Keratinocyte (primary cell): ENCODE measurements around the gene GNG13. TPM values are rescaled to one million over a fixed set of nuclear protein-coding genes. Genes with fewer than 3 reads are reported as not detected.

Source experiments
- DNase-seq: peaks from one replicate; pipeline ENCODE4 v3.0.0-alpha.2; 2011; ENCODE audit warnings: low read depth, missing footprints, low spot score
- FAIRE-seq: peaks from 2 replicates; lab custom pipeline; 2011; peaks lifted over from hg19 to GRCh38; lab: Jason Lieb, UNC
- H2AFZ ChIP-seq: 2 replicates; pipeline ENCODE4 v1.6.0; 2012; ENCODE audit warnings: low read length, control low read depth, inconsistent platforms; ENCODE audit not compliant: control insufficient read depth
- H3K27ac ChIP-seq: 2 replicates; pipeline ENCODE4 v1.5.1; 2011; ENCODE audit warnings: low read length; ENCODE audit not compliant: control insufficient read depth, insufficient read depth
- H3K27me3 ChIP-seq: 3 replicates; pipeline ENCODE4 v1.6.0; 2011; ENCODE audit warnings: low read length; ENCODE audit not compliant: control insufficient read depth, insufficient read depth; ENCODE audit errors: extremely low read depth
- H3K36me3 ChIP-seq, 2 experiments: 2 replicates in 1 of 2; 3 replicates in 1 of 2; pipeline ENCODE4 v1.5.1; 2011; ENCODE audit warnings: low read length in 2 of 2, mild to moderate bottlenecking in 1 of 2; ENCODE audit not compliant: control insufficient read depth in 2 of 2, insufficient read depth in 2 of 2; ENCODE audit errors: extremely low read depth in 1 of 2
- H3K4me1 ChIP-seq: 3 replicates; pipeline ENCODE4 v1.5.1; 2011; ENCODE audit warnings: low read length; ENCODE audit not compliant: control insufficient read depth, insufficient read depth; ENCODE audit errors: extremely low read depth
- H3K4me2 ChIP-seq: 3 replicates; pipeline ENCODE4 v1.6.0; 2011; ENCODE audit warnings: low read depth, low read length; ENCODE audit not compliant: control insufficient read depth, insufficient read depth; ENCODE audit errors: extremely low read depth
- H3K4me3 ChIP-seq, 3 experiments: fragments of 200-600 bp in 1 of 3; sonication (generic) in 1 of 3; 2 replicates in 2 of 3; 3 replicates in 1 of 3; pipeline ENCODE4 v1.5.1; 2011 to 2016; ENCODE audit warnings: low read length in 3 of 3, mild to moderate bottlenecking in 3 of 3, control low read depth in 2 of 3, inconsistent platforms in 1 of 3, low read depth in 1 of 3, mixed read lengths in 1 of 3, mixed run types in 1 of 3, moderate library complexity in 1 of 3; ENCODE audit not compliant: control insufficient read depth in 2 of 3, insufficient read depth in 2 of 3; ENCODE audit errors: extremely low read depth in 1 of 3
- H3K79me2 ChIP-seq: 2 replicates; pipeline ENCODE4 v1.6.0; 2012; ENCODE audit warnings: low read length; ENCODE audit not compliant: control insufficient read depth, insufficient read depth
- H3K9ac ChIP-seq: 3 replicates; pipeline ENCODE4 v1.6.0; 2011; ENCODE audit warnings: low read length; ENCODE audit not compliant: control insufficient read depth, insufficient read depth; ENCODE audit errors: extremely low read depth
- H3K9me1 ChIP-seq: 3 replicates; pipeline ENCODE4 v1.6.0; 2011; ENCODE audit warnings: low read length; ENCODE audit not compliant: control insufficient read depth, insufficient read depth; ENCODE audit errors: extremely low read depth
- H3K9me3 ChIP-seq: 2 replicates; pipeline ENCODE4 v1.5.1; 2012; ENCODE audit warnings: low read depth, low read length; ENCODE audit not compliant: control insufficient read depth
- H4K20me1 ChIP-seq: 3 replicates; pipeline ENCODE4 v1.6.0; 2011; ENCODE audit warnings: low read length; ENCODE audit not compliant: control insufficient read depth, insufficient read depth; ENCODE audit errors: extremely low read depth
- CTCF ChIP-seq, 3 experiments: IDR thresholded peaks in 1 of 3; conservative IDR thresholded peaks in 1 of 3; optimal IDR thresholded peaks in 1 of 3; 2 replicates in 2 of 3; 3 replicates in 1 of 3; pipeline versions ENCODE3 to v1.5.1; 2011; ENCODE audit warnings: low read length in 3 of 3, mild to moderate bottlenecking in 3 of 3, moderate library complexity in 2 of 3, control low read depth in 1 of 3, inconsistent platforms in 1 of 3; ENCODE audit not compliant: insufficient read depth in 2 of 3; ENCODE audit errors: extremely low read depth in 1 of 3
- EZH2 ChIP-seq: IDR thresholded peaks from one replicate; pipeline ENCODE4 v1.6.1; 2012; ENCODE audit warnings: inconsistent platforms, mild to moderate bottlenecking, low read length, moderate library complexity
- dilution Hi-C: fragments of 300-500 bp; cut with MboI; formaldehyde crosslinking; loops from one replicate; pipeline ENCODE4 v1.7.0; 2020; ENCODE audit warnings: low sequenced_read_pairs; ENCODE audit not compliant: extremely low pct_ligation_motif_present
- polyA plus RNA-seq, 5 experiments: library from polyadenylated mRNA; depleted of rRNA in 3 of 5; stranded (reverse) in 3 of 5; stranded (forward) in 1 of 5; unstranded in 1 of 5; fragments of >200 nt; gene quantifications; 1 replicate in 1 of 5; 2 replicates in 3 of 5; 3 replicates in 1 of 5; pipeline versions ENCODE4 v1.2.1 to v1.2.3, GENCODE V29; 2011 to 2012; ENCODE audit warnings: missing spikeins in 2 of 5, low read depth in 1 of 5, low replicate concordance in 1 of 5

GNG13 gene
- polyA plus RNA-seq, 1 donor (not counting 4 experiments of a cell fraction or from before 2014, with no cell fraction given), result not detected

- Histone ChIP-seq H3K9me1 (no peaks in the 10 kb centered on the region), H3K27ac (no peak overlapping the region), H4K20me1 (no peaks in the 10 kb centered on the region), H3K9ac (no peak overlapping the region), H3K4me1 (peaks cover 27% of the 10 kb centered on the region), H3K36me3 (no peaks in the 10 kb centered on the region), H3K27me3 (peaks cover 3% of the 10 kb centered on the region), H3K4me2 (no peak overlapping the region), H3K4me3 (no peak overlapping the region), H3K79me2 (no peaks in the 10 kb centered on the region), H2AFZ (no peak overlapping the region), H3K9me3 (no peaks in the 10 kb centered on the region)
- dilution Hi-C loops, result no loop called here
- TF ChIP-seq EZH2 (no peak), CTCF (optimal IDR thresholded peaks at IDR 0.05 in 1 of 3, IDR thresholded peaks at IDR 0.05 in 1 of 3, conservative IDR thresholded peaks at IDR 0.05 in 1 of 3; ENCODE audit: extremely low read depth in 1 of 3, insufficient read depth in 2 of 3, low read length in 3 of 3) (no peak)
- FAIRE-seq, result no peak
- no peak for DNase-seq
Measured at GRCh38 chr16:764184-764750, 36.3 kb downstream of the GNG13 start.

GRCh38 chr16:763369-764183, 37.0 kb downstream of the GNG13 start:
- FAIRE-seq (no peak), DNase-seq (no peak)
- Histone ChIP-seq H3K9me3 (no peaks in the 10 kb centered on the region), H4K20me1 (no peaks in the 10 kb centered on the region), H3K9me1 (no peaks in the 10 kb centered on the region), H3K27me3 (peaks cover 3% of the 10 kb centered on the region), H3K4me2 (no peak overlapping the region), H2AFZ (no peak overlapping the region), H3K4me3 (no peak overlapping the region), H3K79me2 (no peaks in the 10 kb centered on the region), H3K27ac (no peak overlapping the region), H3K9ac (no peak overlapping the region), H3K4me1 (peaks cover 27% of the 10 kb centered on the region), H3K36me3 (no peaks in the 10 kb centered on the region)
- TF ChIP-seq EZH2, result no peak
- no peak for TF ChIP-seq CTCF (optimal IDR thresholded peaks at IDR 0.05 in 1 of 3, IDR thresholded peaks at IDR 0.05 in 1 of 3, conservative IDR thresholded peaks at IDR 0.05 in 1 of 3; ENCODE audit: extremely low read depth in 1 of 3, insufficient read depth in 2 of 3, low read length in 3 of 3)
- dilution Hi-C loops, result no loop called here
